Vagina (tissue), 2 donors: ENCODE data around the gene ARCN1.

ENCODE experiments used
- CTCF ChIP-seq, 3 experiments: fragments of 450-650 bp in 2 of 3; fragments of 200-600 bp in 1 of 3; sonication (generic) in 1 of 3; IDR thresholded peaks; one replicate each; pipeline ENCODE4 v1.5.1; 2017 to 2019; ENCODE audit warnings: antibody characterized with exemption in 3 of 3, mild to moderate bottlenecking in 2 of 3, moderate library complexity in 2 of 3
- POLR2A ChIP-seq, 2 donors: fragments of 450-650 bp; IDR thresholded peaks; one replicate each; pipeline ENCODE4 v1.6.1; 2017; ENCODE audit warnings: antibody characterized with exemption in 2 of 2, mild to moderate bottlenecking in 2 of 2, moderate library complexity in 2 of 2

- no peak for TF ChIP-seq POLR2A (IDR thresholded peaks at IDR 0.05)
- no peak for TF ChIP-seq CTCF (IDR thresholded peaks at IDR 0.05)
Measured at GRCh38 chr11:118644496-118644895, 72.3 kb downstream of the ARCN1 start.
